Measurements from ENCODE around the gene VPS13A.

DNA sequence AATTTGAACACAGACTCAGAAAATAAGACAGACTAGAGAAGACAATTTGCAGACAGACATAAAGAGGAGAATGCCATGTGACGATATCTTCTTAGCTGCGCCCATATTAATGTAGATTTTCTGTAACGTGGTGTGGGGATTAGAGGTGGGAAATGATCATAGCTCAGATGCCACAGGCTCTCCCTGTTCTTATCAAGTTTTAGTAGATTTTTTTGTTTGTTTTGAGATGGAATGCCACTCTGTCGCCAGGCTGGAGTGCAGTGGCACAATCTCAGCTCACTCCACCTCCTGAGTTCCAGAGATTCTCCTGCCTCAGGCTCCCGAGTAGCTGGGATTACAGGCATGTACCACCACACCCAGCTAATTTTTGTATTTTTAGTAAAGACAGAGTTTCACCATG is 59.4 kb downstream of the VPS13A start:
- TF ChIP-seq, protein P1, sequence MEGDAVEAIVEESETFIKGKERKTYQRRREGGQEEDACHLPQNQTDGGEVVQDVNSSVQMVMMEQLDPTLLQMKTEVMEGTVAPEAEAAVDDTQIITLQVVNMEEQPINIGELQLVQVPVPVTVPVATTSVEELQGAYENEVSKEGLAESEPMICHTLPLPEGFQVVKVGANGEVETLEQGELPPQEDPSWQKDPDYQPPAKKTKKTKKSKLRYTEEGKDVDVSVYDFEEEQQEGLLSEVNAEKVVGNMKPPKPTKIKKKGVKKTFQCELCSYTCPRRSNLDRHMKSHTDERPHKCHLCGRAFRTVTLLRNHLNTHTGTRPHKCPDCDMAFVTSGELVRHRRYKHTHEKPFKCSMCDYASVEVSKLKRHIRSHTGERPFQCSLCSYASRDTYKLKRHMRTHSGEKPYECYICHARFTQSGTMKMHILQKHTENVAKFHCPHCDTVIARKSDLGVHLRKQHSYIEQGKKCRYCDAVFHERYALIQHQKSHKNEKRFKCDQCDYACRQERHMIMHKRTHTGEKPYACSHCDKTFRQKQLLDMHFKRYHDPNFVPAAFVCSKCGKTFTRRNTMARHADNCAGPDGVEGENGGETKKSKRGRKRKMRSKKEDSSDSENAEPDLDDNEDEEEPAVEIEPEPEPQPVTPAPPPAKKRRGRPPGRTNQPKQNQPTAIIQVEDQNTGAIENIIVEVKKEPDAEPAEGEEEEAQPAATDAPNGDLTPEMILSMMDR (IDR thresholded peaks at IDR 0.05) = no peak
- no peak for TF ChIP-seq POLR2A (IDR thresholded peaks at IDR 0.05)
